Measurements from ENCODE around the gene QRICH2. TPM values are rescaled to one million over a fixed set of nuclear protein-coding genes. Genes with fewer than 3 reads are reported as not detected.

QRICH2 gene
- total RNA-seq, 2 experiments from 2014 or later = 7.2 to 9.4 TPM

DNA sequence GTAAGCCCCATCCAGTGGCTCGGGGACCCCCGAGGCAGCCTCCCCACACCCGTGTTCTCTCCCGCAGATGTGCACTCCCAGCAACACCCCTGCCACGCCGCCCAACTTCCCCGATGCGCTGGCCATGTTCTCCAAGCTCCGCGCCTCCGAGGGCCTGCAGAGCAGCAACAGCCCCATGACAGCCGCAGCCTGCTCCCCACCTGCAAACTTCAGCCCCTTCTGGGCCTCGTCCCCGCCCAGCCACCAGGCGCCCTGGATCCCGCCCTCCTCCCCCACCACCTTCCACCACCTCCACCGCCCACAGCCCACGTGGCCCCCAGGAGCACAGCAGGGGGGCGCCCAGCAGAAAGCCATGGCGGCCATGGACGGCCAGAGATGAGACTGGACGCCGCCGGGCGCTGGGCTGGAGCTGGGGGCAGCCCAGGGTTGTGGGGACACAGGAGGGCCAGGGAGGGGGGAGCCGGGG, 37.9 kb downstream of the QRICH2 start:
- peaks cover 87% of the 10 kb centered on the region for H3K4me1 ChIP-seq (ENCODE audit: insufficient read depth, low read length, poor library complexity, severe bottlenecking)
- ChIA-PET CTCF (ENCODE audit: unreplicated experiment) (interaction anchor here (1.1 to 1.6 kb wide), 3 partner anchors 8 to 124 kb away, joined by 3 read pairs; no protein-coding TSS in a partner anchor), POLR2A (interaction anchor here (0.5 to 7.6 kb wide), 5 partner anchors 8 to 509 kb away, joined by 3 to 72 read pairs (median 3); partner anchors contain the start of gene UBALD2)

GRCh38 chr17:76268991-76269981, 38.8 kb downstream of the QRICH2 start:
- BruUV-seq (replicated peaks) = no TSS peak
- CTCF ChIA-PET (ENCODE audit: unreplicated experiment) = interaction anchor here (0.6 to 1.6 kb wide), 4 partner anchors 9 to 123 kb away, joined by 3 to 5 read pairs (median 3); no protein-coding TSS in a partner anchor
- Histone ChIP-seq H3K27ac (ENCODE audit: low read depth, low read length, poor library complexity, severe bottlenecking) (peak overlapping the region; percentile 85), H2AFZ (ENCODE audit: low read length) (no peak overlapping the region), H3K9me3 (ENCODE audit: low read length) (no peaks in the 10 kb centered on the region), H3K36me3 (ENCODE audit: insufficient read depth, low read length) (peaks cover 26% of the 10 kb centered on the region), H3K4me3 (ENCODE audit: low read depth, low read length, poor library complexity, severe bottlenecking) (peak overlapping the region; percentile 89), H3K4me2 (ENCODE audit: low read length) (peak overlapping the region; percentile 87), H3K9me2 (ENCODE audit: insufficient read depth, low read length) (no peaks in the 10 kb centered on the region), H4K20me1 (ENCODE audit: insufficient read depth, low read length) (no peaks in the 10 kb centered on the region), H3K4me1 (ENCODE audit: insufficient read depth, low read length, poor library complexity, severe bottlenecking) (peaks cover 83% of the 10 kb centered on the region), H3K79me2 (ENCODE audit: insufficient read depth, low read depth, low read length) (peaks cover 44% of the 10 kb centered on the region)
- POLR2A ChIA-PET = interaction anchor here (0.6 to 7.6 kb wide), 8 partner anchors 7 to 890 kb away, joined by 3 to 72 read pairs (median 4); partner anchors contain the start of gene UBALD2
- TF ChIP-seq EZH2phosphoT487 (IDR thresholded peaks at IDR 0.05; ENCODE audit: borderline replicate concordance, low read depth, low read length) (no peak), CTCF (conservative IDR thresholded peaks at IDR 0.05; ENCODE audit: low read length) (no peak)
- DNase-seq (ENCODE audit: low spot score) = peak; percentile 45
- intact Hi-C loops (cut with micrococcal nuclease; ENCODE audit: unreplicated experiment) = loop anchor here (5.0 to 10.0 kb wide), 7 partner anchors 226 to 1196 kb away; partner anchors contain the start of genes JMJD6, METTL23, MRPL38 and RECQL5

More for the DNA sequence above, 37.9 kb downstream of the QRICH2 start:
- Histone ChIP-seq H3K9me3 (ENCODE audit: low read length) (no peaks in the 10 kb centered on the region), H2AFZ (ENCODE audit: low read length) (no peak overlapping the region), H4K20me1 (ENCODE audit: insufficient read depth, low read length) (no peaks in the 10 kb centered on the region), H3K4me2 (ENCODE audit: low read length) (peak overlapping the region; percentile 87), H3K4me3 (ENCODE audit: low read depth, low read length, poor library complexity, severe bottlenecking) (peak overlapping the region; percentile 89), H3K27ac (ENCODE audit: low read depth, low read length, poor library complexity, severe bottlenecking) (peak overlapping the region; percentile 85), H3K9me2 (ENCODE audit: insufficient read depth, low read length) (no peaks in the 10 kb centered on the region), H3K36me3 (ENCODE audit: insufficient read depth, low read length) (peaks cover 26% of the 10 kb centered on the region), H3K79me2 (ENCODE audit: insufficient read depth, low read depth, low read length) (peaks cover 44% of the 10 kb centered on the region)
- intact Hi-C loops (cut with micrococcal nuclease; ENCODE audit: unreplicated experiment) = no loop called here
- no TSS peak for BruUV-seq (replicated peaks)
- TF ChIP-seq EZH2phosphoT487 (IDR thresholded peaks at IDR 0.05; ENCODE audit: borderline replicate concordance, low read depth, low read length) (no peak), CTCF (conservative IDR thresholded peaks at IDR 0.05; ENCODE audit: low read length) (no peak)
- peak; percentile 57 for DNase-seq (ENCODE audit: low spot score)
